ENCODE results near the gene IPO8. TPM values are rescaled to one million over a fixed set of nuclear protein-coding genes. Genes with fewer than 3 reads are reported as not detected.

Gene IPO8
- total RNA-seq, 1 experiment from 2014 or later: 48.0 TPM

DNA sequence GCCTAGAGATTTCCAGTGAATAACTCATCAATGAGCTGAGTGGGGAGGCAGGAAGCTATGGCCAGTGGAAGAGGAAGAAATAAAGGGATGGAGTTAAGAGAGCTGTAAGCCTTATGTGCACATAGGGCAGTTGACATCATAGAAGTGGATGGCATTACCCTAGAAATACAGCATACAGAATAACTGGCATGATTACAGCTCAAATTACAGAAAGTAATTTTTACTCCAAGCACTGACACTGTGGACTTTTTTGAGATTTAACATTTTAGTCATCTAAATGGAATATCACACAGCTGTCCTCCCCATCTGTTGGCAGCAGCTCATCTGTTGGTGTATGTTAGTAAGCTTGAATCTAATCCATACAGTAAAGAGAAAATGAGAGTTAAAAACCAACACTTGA is 5.4 kb upstream of the IPO8 start:
- Histone ChIP-seq H2AFZ (ENCODE audit: low read length) (no peak overlapping the region), H2BK20ac (ENCODE audit: low read depth, low read length, poor library complexity, severe bottlenecking) (no peak overlapping the region), H3T11ph (ENCODE audit: low read length) (no peak overlapping the region), H2BK5ac (ENCODE audit: insufficient read length, low read length) (no peak overlapping the region), H3K4me2 (ENCODE audit: insufficient read depth, insufficient read length, low read length) (no peak overlapping the region), H3K9me3 (ENCODE audit: control insufficient read depth, low read depth, low read length) (no peaks in the 10 kb centered on the region), H2BK12ac (ENCODE audit: insufficient read length, low read depth, low read length) (no peak overlapping the region), H3K18ac (ENCODE audit: insufficient read length, low read depth, low read length) (no peak overlapping the region), H3K23me2 (ENCODE audit: insufficient read length, low read depth, low read length, poor library complexity, severe bottlenecking) (no peaks in the 10 kb centered on the region), H4K91ac (ENCODE audit: insufficient read length, low read depth, low read length) (no peak overlapping the region), H3K27me3 (ENCODE audit: insufficient read depth, low read length) (no peaks in the 10 kb centered on the region), H3K9ac (ENCODE audit: extremely low read depth, insufficient read length, low read length) (no peak overlapping the region), H3K4ac (ENCODE audit: low read depth, low read length) (no peak overlapping the region), H3K23ac (ENCODE audit: insufficient read length, low read depth, low read length) (no peak overlapping the region), H2BK120ac (ENCODE audit: low read depth, low read length, poor library complexity, severe bottlenecking) (no peak overlapping the region), H3K79me1 (ENCODE audit: insufficient read depth, low read depth, low read length, poor library complexity, severe bottlenecking) (no peaks in the 10 kb centered on the region), H3K27ac (ENCODE audit: insufficient read length, low read depth, low read length) (no peak overlapping the region), H3K56ac (ENCODE audit: insufficient read length, low read depth, low read length) (no peak overlapping the region), H3K4me1 (ENCODE audit: insufficient read depth, low read length) (no peaks in the 10 kb centered on the region), H4K8ac (replicated peaks; ENCODE audit: insufficient read length, low read depth, low read length) (no peak overlapping the region), H4K5ac (ENCODE audit: insufficient read length, low read depth, low read length) (no peak overlapping the region), H3K79me2 (ENCODE audit: insufficient read depth, low read length) (no peaks in the 10 kb centered on the region), H4K20me1 (ENCODE audit: control insufficient read depth, insufficient read depth, insufficient read length) (no peaks in the 10 kb centered on the region), H3K14ac (ENCODE audit: insufficient read depth, low read length) (no peak overlapping the region), H2AK5ac (ENCODE audit: insufficient read length, low read length) (no peak overlapping the region), H2BK15ac (ENCODE audit: low read depth, low read length) (no peak overlapping the region)
- H3K4me3 Mint-ChIP-seq: no peak overlapping the region
- no peak for DNase-seq
- no peak for TF ChIP-seq CTCF (conservative IDR thresholded peaks at IDR 0.05)
- peaks cover 7 to 11% of the 10 kb centered on the region in 2 experiments; a peak in 3 of 4 replicates for H3K4me1 Mint-ChIP-seq
- H3K9me3 Mint-ChIP-seq: no peaks in the 10 kb centered on the region
- no peak overlapping the region for H3K27ac Mint-ChIP-seq
- H3K36me3 Mint-ChIP-seq (ENCODE audit: insufficient read depth in 1 of 3, low read depth in 3 of 3): no peaks in the 10 kb centered on the region; a peak in 1 of 7 replicates
- no peaks in the 10 kb centered on the region for H3K27me3 Mint-ChIP-seq (ENCODE audit: low read depth)

Measured in H9 (cell line).